Mucosa of gallbladder (tissue), 1 donor: ENCODE measurements around the gene CCNY. TPM values are rescaled to one million over a fixed set of nuclear protein-coding genes. Genes with fewer than 3 reads are reported as not detected.

ENCODE experiments used
- DNase-seq: peaks from one replicate; pipeline ENCODE4 v3.0.0-alpha.2; 2020; ENCODE audit warnings: low spot score
- total RNA-seq: library from RNA; stranded (reverse); gene quantifications from one replicate; pipeline ENCODE4 v1.2.1, GENCODE V29; 2021
- donor health status: DM: no; HTN: no; CAD: no.

The CCNY gene
- total RNA-seq, 1 donor from 2014 or later: 69.3 TPM

- DNase-seq: no peak
Observed at GRCh38 chr10:35579726-35580422, 243.6 kb downstream of the CCNY start.

- DNase-seq: no peak
Observed at GRCh38 chr10:35580423-35580770, 244.1 kb downstream of the CCNY start.

- no peak for DNase-seq
Observed at GRCh38 chr10:35581655-35582054, 245.3 kb downstream of the CCNY start.

- no peak for DNase-seq
Observed at GRCh38 chr10:35584946-35585345, 248.6 kb downstream of the CCNY start.

GRCh38 chr10:35585356-35585755, 249.0 kb downstream of the CCNY start:
- no peak for DNase-seq

GRCh38 chr10:35585903-35586535, 249.7 kb downstream of the CCNY start:
- DNase-seq: no peak

GRCh38 chr10:35588836-35589235, 252.5 kb downstream of the CCNY start:
- no peak for DNase-seq

- DNase-seq: no peak
Observed at GRCh38 chr10:35592441-35592840, 256.1 kb downstream of the CCNY start.

- no peak for DNase-seq
Observed at GRCh38 chr10:35594115-35595079, 258.1 kb downstream of the CCNY start.

GRCh38 chr10:35595106-35595505, 258.8 kb downstream of the CCNY start:
- no peak for DNase-seq

- no peak for DNase-seq
Observed at GRCh38 chr10:35598379-35598778, 262.1 kb downstream of the CCNY start.

GRCh38 chr10:35600193-35600592, 263.9 kb downstream of the CCNY start:
- no peak for DNase-seq

GRCh38 chr10:35605191-35605590, 268.9 kb downstream of the CCNY start, which contains the start of gene GJD4:
GJD4 (plus strand) TSS chr10:35605341; CDS start chr10:35605568, 227 bp downstream.
- DNase-seq: no peak

GRCh38 chr10:35606430-35606829, 270.1 kb downstream of the CCNY start:
- DNase-seq: no peak

GRCh38 chr10:35607475-35608327, 271.4 kb downstream of the CCNY start:
- no peak for DNase-seq

GRCh38 chr10:35608328-35608672, 272.0 kb downstream of the CCNY start:
- DNase-seq: no peak

GRCh38 chr10:35611750-35612149, 275.4 kb downstream of the CCNY start:
- no peak for DNase-seq

- no peak for DNase-seq
Observed at GRCh38 chr10:35612385-35613106, 276.2 kb downstream of the CCNY start.

- no peak for DNase-seq
Observed at GRCh38 chr10:35613107-35613440, 276.8 kb downstream of the CCNY start.

- DNase-seq: no peak
Observed at GRCh38 chr10:35613597-35614226, 277.4 kb downstream of the CCNY start.

GRCh38 chr10:35614312-35614711, 278.0 kb downstream of the CCNY start:
- no peak for DNase-seq
